T-cell (primary cell): ENCODE measurements around the gene DAB2IP. TPM values are rescaled to one million over a fixed set of nuclear protein-coding genes. Genes with fewer than 3 reads are reported as not detected.

ENCODE experiments used
- ATAC-seq, 4 experiments: fragments of 200-7000 bp in 3 of 4; fragments of 150-1000 bp in 1 of 4; cut with Tn5 transposase; replicated peaks in 1 of 4; 1 replicate in 3 of 4; 2 replicates in 1 of 4; pipeline ENCODE4 v1.10.0; 2021; ENCODE audit warnings: moderate library complexity in 3 of 4, mild to moderate bottlenecking in 2 of 4, moderate number of reproducible peaks in 1 of 4
- CTCF ChIA-PET, 2 donors: fragments of 300-600 bp; sonication (Branson Sonifier 250); formaldehyde crosslinking; loops; one replicate each; lab custom pipeline; 2022; ENCODE audit warnings: antibody characterized with exemption in 2 of 2; lab: Charles Lee
- POLR2A ChIA-PET, 2 donors: fragments of 300-600 bp; sonication (Branson Sonifier 250); formaldehyde crosslinking; loops; one replicate each; lab custom pipeline; 2022; ENCODE audit warnings: antibody characterized with exemption in 2 of 2; lab: Charles Lee
- DNase-seq, 35 experiments: peaks; one replicate each; pipeline versions ENCODE4 v3.0.0 to v3.0.0-alpha.2; 2013 to 2023
- H3K27ac ChIP-seq: one replicate; pipeline ENCODE4 v1.5.1; 2013; ENCODE audit warnings: low read length
- H3K27me3 ChIP-seq, 2 experiments: replicated peaks in 1 of 2; 1 replicate in 1 of 2; 2 replicates in 1 of 2; pipeline versions ENCODE4 v1.6.1 to v1.7.0; 2013; ENCODE audit warnings: low read length in 1 of 2, mixed read lengths in 1 of 2; ENCODE audit not compliant: control insufficient read depth in 2 of 2, insufficient read depth in 2 of 2; ENCODE audit errors: extremely low read depth in 1 of 2
- H3K36me3 ChIP-seq, 2 donors: 1 replicate in 1 of 2; 2 replicates in 1 of 2; pipeline versions ENCODE4 v1.6.1 to v1.7.0; 2013; ENCODE audit warnings: low read length in 1 of 2; ENCODE audit not compliant: control insufficient read depth in 2 of 2, insufficient read depth in 1 of 2; ENCODE audit errors: extremely low read depth in 1 of 2
- H3K4me1 ChIP-seq, 2 experiments: 1 replicate in 1 of 2; 2 replicates in 1 of 2; pipeline versions ENCODE4 v1.6.1 to v1.7.0; 2013; ENCODE audit warnings: low read length in 2 of 2, mixed read lengths in 1 of 2; ENCODE audit not compliant: insufficient read depth in 2 of 2, control insufficient read depth in 1 of 2; ENCODE audit errors: extremely low read depth in 1 of 2
- H3K4me3 ChIP-seq, 2 donors: 1 replicate in 1 of 2; 2 replicates in 1 of 2; pipeline versions ENCODE4 v1.5.1 to v1.7.0; 2013; ENCODE audit warnings: mild to moderate bottlenecking in 2 of 2, low read length in 1 of 2, moderate library complexity in 1 of 2; ENCODE audit not compliant: control insufficient read depth in 1 of 2; ENCODE audit errors: extremely low read depth in 1 of 2
- H3K9me3 ChIP-seq: 2 replicates; pipeline ENCODE4 v1.7.0; 2013
- H3K27ac Mint-ChIP-seq, 2 donors: one replicate each; pipeline ENCODE4 v1.8.0; 2020 to 2021; ENCODE audit warnings: mild to moderate bottlenecking in 2 of 2, mixed read lengths in 2 of 2
- H3K27me3 Mint-ChIP-seq, 2 donors: one replicate each; pipeline ENCODE4 v1.8.0; 2021 to 2022; ENCODE audit warnings: mixed read lengths in 2 of 2
- H3K36me3 Mint-ChIP-seq: one replicate; pipeline ENCODE4 v1.8.0; 2021; ENCODE audit warnings: mixed read lengths
- H3K4me1 Mint-ChIP-seq, 3 donors: one replicate each; pipeline ENCODE4 v1.8.0; 2020 to 2022; ENCODE audit warnings: mixed read lengths in 3 of 3, mild to moderate bottlenecking in 1 of 3
- H3K4me3 Mint-ChIP-seq, 3 donors: one replicate each; pipeline ENCODE4 v1.8.0; 2020 to 2022; ENCODE audit warnings: mild to moderate bottlenecking in 3 of 3, mixed read lengths in 3 of 3, moderate library complexity in 3 of 3
- H3K9me3 Mint-ChIP-seq, 3 donors: one replicate each; pipeline ENCODE4 v1.8.0; 2020 to 2022; ENCODE audit warnings: mixed read lengths in 3 of 3
- WGBS: methylation state at CpG from one replicate; pipeline ENCODE4 v1.1.5; 2013; ENCODE audit warnings: missing lambda C conversion rate; ENCODE audit not compliant: insufficient coverage; 5-methylcytosine and 5-hydroxymethylcytosine counted together
- total RNA-seq, 35 experiments: library from RNA in 6 of 35; stranded (reverse) in 6 of 35; fragments of 120-200 nt in 1 of 35; gene quantifications; one replicate each; pipeline versions ENCODE4 v1.2.1 to v1.2.4 and lab custom pipeline; 2013 to 2026

DAB2IP gene
- total RNA-seq, 5 donors from 2014 or later (not counting 1 experiment from before 2014, with no cell fraction given), result 0.22 to 0.53 (median 0.34) TPM; not detected in 1

GRCh38 chr9:121812159-121812735 lies 160.8 kb downstream of the DAB2IP start:
- H3K4me3 ChIP-seq, result no peak overlapping the region
- H3K36me3 Mint-ChIP-seq, result no peaks in the 10 kb centered on the region
- no peaks in the 10 kb centered on the region for H3K9me3 Mint-ChIP-seq
- no peaks in the 10 kb centered on the region for H3K4me1 ChIP-seq
- no peak overlapping the region for H3K27ac ChIP-seq
- DNase-seq, result no peak
- H3K36me3 ChIP-seq, result no peaks in the 10 kb centered on the region
- H3K27me3 Mint-ChIP-seq, result no peaks in the 10 kb centered on the region
- no peaks in the 10 kb centered on the region for H3K9me3 ChIP-seq
- no peak overlapping the region for H3K4me3 Mint-ChIP-seq
- no peak for ATAC-seq
- ChIA-PET CTCF (interaction anchor here in 1 of 2 donors (0.6 kb wide), 1 partner anchor 15 kb away, joined by 5 read pairs; no protein-coding TSS in a partner anchor), POLR2A (no interaction called here)
- peaks cover 0 to 2% of the 10 kb centered on the region in 2 experiments for H3K27me3 ChIP-seq
- H3K4me1 Mint-ChIP-seq, result no peaks in the 10 kb centered on the region
- WGBS, result 87% methylated on average over 3 of the region's 12 CpGs
- no peak overlapping the region for H3K27ac Mint-ChIP-seq

- Histone ChIP-seq H3K9me3 (no peaks in the 10 kb centered on the region), H3K4me3 (no peak overlapping the region), H3K4me1 (no peaks in the 10 kb centered on the region), H3K27me3 (peaks cover 0 to 2% of the 10 kb centered on the region in 2 experiments), H3K27ac (no peak overlapping the region), H3K36me3 (no peaks in the 10 kb centered on the region)
- H3K36me3 Mint-ChIP-seq, result no peaks in the 10 kb centered on the region
- H3K27ac Mint-ChIP-seq, result no peak overlapping the region
- no peak for ATAC-seq
- H3K4me1 Mint-ChIP-seq, result no peaks in the 10 kb centered on the region
- 89% methylated on average over 7 of the region's 13 CpGs for WGBS
- H3K4me3 Mint-ChIP-seq, result no peak overlapping the region
- CTCF ChIA-PET, result no interaction called here
- H3K27me3 Mint-ChIP-seq, result no peaks in the 10 kb centered on the region
- H3K9me3 Mint-ChIP-seq, result no peaks in the 10 kb centered on the region
- POLR2A ChIA-PET, result no interaction called here
- no peak for DNase-seq
Observed at GRCh38 chr9:121813519-121814210, 162.2 kb downstream of the DAB2IP start.

- no peak overlapping the region for H3K4me3 Mint-ChIP-seq
- no peaks in the 10 kb centered on the region for H3K27me3 Mint-ChIP-seq
- no peak overlapping the region for H3K4me3 ChIP-seq
- no peak for ATAC-seq
- no peaks in the 10 kb centered on the region for H3K4me1 Mint-ChIP-seq
- POLR2A ChIA-PET, result no interaction called here
- H3K27ac ChIP-seq, result no peak overlapping the region
- no peaks in the 10 kb centered on the region for H3K9me3 Mint-ChIP-seq
- peaks cover 0 to 2% of the 10 kb centered on the region in 2 experiments for H3K27me3 ChIP-seq
- H3K4me1 ChIP-seq, result no peaks in the 10 kb centered on the region
- CTCF ChIA-PET, result no interaction called here
- no peak for DNase-seq
- H3K27ac Mint-ChIP-seq, result no peak overlapping the region
- WGBS, result 87% methylated on average over 11 of the region's 11 CpGs
- no peaks in the 10 kb centered on the region for H3K9me3 ChIP-seq
- H3K36me3 Mint-ChIP-seq, result no peaks in the 10 kb centered on the region
- H3K36me3 ChIP-seq, result no peaks in the 10 kb centered on the region
Observed at GRCh38 chr9:121814594-121814993, 163.2 kb downstream of the DAB2IP start.

- H3K9me3 Mint-ChIP-seq, result no peaks in the 10 kb centered on the region
- Histone ChIP-seq H3K27me3 (peaks cover 0 to 2% of the 10 kb centered on the region in 2 experiments), H3K27ac (no peak overlapping the region), H3K36me3 (no peaks in the 10 kb centered on the region), H3K4me3 (no peak overlapping the region), H3K4me1 (no peaks in the 10 kb centered on the region), H3K9me3 (no peaks in the 10 kb centered on the region)
- no peaks in the 10 kb centered on the region for H3K36me3 Mint-ChIP-seq
- no peak overlapping the region for H3K4me3 Mint-ChIP-seq
- DNase-seq, result no peak
- no peaks in the 10 kb centered on the region for H3K27me3 Mint-ChIP-seq
- CTCF ChIA-PET, result no interaction called here
- 100% methylated on average over 3 of the region's 6 CpGs for WGBS
- POLR2A ChIA-PET, result no interaction called here
- no peak overlapping the region for H3K27ac Mint-ChIP-seq
- H3K4me1 Mint-ChIP-seq, result no peaks in the 10 kb centered on the region
- no peak for ATAC-seq
Observed at GRCh38 chr9:121815084-121815483, 163.7 kb downstream of the DAB2IP start.

- no peaks in the 10 kb centered on the region for H3K36me3 Mint-ChIP-seq
- ChIA-PET POLR2A (no interaction called here), CTCF (no interaction called here)
- H3K27me3 ChIP-seq, result peaks cover 0 to 5% of the 10 kb centered on the region in 2 experiments
- no peak overlapping the region for H3K27ac Mint-ChIP-seq
- DNase-seq (no peak), ATAC-seq (no peak)
- no peaks in the 10 kb centered on the region for H3K9me3 Mint-ChIP-seq
- WGBS, result 88% methylated on average over 29 of the region's 31 CpGs
- no peaks in the 10 kb centered on the region for H3K36me3 ChIP-seq
- H3K4me1 ChIP-seq, result no peaks in the 10 kb centered on the region
- H3K9me3 ChIP-seq, result no peaks in the 10 kb centered on the region
- no peak overlapping the region for H3K4me3 Mint-ChIP-seq
- H3K4me1 Mint-ChIP-seq, result no peaks in the 10 kb centered on the region
- no peak overlapping the region for H3K4me3 ChIP-seq
- no peak overlapping the region for H3K27ac ChIP-seq
- no peaks in the 10 kb centered on the region for H3K27me3 Mint-ChIP-seq
Observed at GRCh38 chr9:121815546-121816448, 164.4 kb downstream of the DAB2IP start.

- no peaks in the 10 kb centered on the region for H3K9me3 Mint-ChIP-seq
- WGBS, result 90% methylated on average over 21 of the region's 23 CpGs
- H3K27me3 ChIP-seq, result peaks cover 0 to 5% of the 10 kb centered on the region in 2 experiments
- POLR2A ChIA-PET, result no interaction called here
- no peak overlapping the region for H3K4me3 ChIP-seq
- no peaks in the 10 kb centered on the region for H3K4me1 Mint-ChIP-seq
- H3K36me3 ChIP-seq, result no peaks in the 10 kb centered on the region
- no peak overlapping the region for H3K4me3 Mint-ChIP-seq
- no peak for ATAC-seq
- no peaks in the 10 kb centered on the region for H3K36me3 Mint-ChIP-seq
- no peaks in the 10 kb centered on the region for H3K9me3 ChIP-seq
- H3K27me3 Mint-ChIP-seq, result no peaks in the 10 kb centered on the region
- H3K27ac Mint-ChIP-seq, result no peak overlapping the region
- CTCF ChIA-PET, result no interaction called here
- DNase-seq, result no peak
- no peaks in the 10 kb centered on the region for H3K4me1 ChIP-seq
- H3K27ac ChIP-seq, result no peak overlapping the region
Observed at GRCh38 chr9:121816449-121816817, 165.0 kb downstream of the DAB2IP start.
